ENCODE measurements around the gene SMPD4. TPM values are rescaled to one million over a fixed set of nuclear protein-coding genes. Genes with fewer than 3 reads are reported as not detected.
"Not testable (repeated sequence)": the region's sequence is repeated elsewhere in the genome, so short reads cannot be mapped to it uniquely, and the experiment has no call there.

The SMPD4 gene
- total RNA-seq, 2 experiments from 2014 or later = 65.8 to 69.4 TPM

DNA sequence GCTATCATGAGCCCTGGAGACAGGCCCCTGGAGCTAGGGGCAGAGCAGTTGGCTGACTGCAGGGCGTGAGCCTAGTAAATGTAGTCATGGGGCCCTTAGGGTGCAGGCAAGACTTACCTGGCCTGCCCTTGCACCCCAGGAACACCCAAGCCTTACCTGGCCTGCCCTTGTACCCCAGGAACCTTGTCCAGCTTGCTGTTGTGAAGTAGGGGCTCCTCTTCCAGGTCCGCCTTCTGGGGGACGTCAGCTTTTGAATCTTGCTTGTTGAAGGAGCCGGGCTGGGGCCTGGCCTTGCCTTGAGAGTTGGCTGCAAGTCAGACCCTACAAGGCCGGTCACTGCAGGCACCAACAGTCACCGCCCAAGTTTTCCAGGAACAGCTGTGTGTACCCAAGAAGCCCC is 40.4 kb downstream of the SMPD4 start:
- H3K9me3 Mint-ChIP-seq; POLR2A ChIA-PET; H3K4me1 Mint-ChIP-seq (ENCODE audit: low read depth); H3K27ac Mint-ChIP-seq; H3K4me3 Mint-ChIP-seq; H3K36me3 Mint-ChIP-seq; H3K27me3 Mint-ChIP-seq; intact Hi-C loops (cut with micrococcal nuclease); CTCF ChIA-PET: not testable (repeated sequence)
- peak; percentile 1 for DNase-seq

DNA sequence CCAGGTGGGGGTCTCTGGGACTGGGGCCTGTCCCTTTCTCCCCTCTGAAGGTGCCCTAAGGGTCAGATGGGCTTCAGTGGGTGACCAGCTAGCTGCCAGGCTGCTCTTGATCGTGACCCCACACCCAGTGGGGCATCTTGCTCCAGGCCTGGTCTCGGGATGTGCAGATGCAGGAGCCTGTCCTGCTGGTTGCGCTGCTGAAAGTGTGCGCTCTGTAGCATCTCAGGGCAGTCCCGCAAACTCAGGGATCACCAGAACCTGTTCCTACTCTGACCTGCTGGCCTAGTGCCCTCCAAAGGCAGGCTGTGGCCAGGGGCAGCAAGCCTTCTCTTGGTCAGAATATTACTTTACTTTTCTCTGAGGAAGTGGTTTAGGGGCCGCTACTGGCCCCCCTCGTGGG is 40.9 kb downstream of the SMPD4 start:
- H3K27ac Mint-ChIP-seq; H3K4me1 Mint-ChIP-seq (ENCODE audit: low read depth); H3K9me3 Mint-ChIP-seq; H3K36me3 Mint-ChIP-seq; POLR2A ChIA-PET; H3K27me3 Mint-ChIP-seq; intact Hi-C loops (cut with micrococcal nuclease); H3K4me3 Mint-ChIP-seq; DNase-seq; CTCF ChIA-PET: not testable (repeated sequence)

DNA sequence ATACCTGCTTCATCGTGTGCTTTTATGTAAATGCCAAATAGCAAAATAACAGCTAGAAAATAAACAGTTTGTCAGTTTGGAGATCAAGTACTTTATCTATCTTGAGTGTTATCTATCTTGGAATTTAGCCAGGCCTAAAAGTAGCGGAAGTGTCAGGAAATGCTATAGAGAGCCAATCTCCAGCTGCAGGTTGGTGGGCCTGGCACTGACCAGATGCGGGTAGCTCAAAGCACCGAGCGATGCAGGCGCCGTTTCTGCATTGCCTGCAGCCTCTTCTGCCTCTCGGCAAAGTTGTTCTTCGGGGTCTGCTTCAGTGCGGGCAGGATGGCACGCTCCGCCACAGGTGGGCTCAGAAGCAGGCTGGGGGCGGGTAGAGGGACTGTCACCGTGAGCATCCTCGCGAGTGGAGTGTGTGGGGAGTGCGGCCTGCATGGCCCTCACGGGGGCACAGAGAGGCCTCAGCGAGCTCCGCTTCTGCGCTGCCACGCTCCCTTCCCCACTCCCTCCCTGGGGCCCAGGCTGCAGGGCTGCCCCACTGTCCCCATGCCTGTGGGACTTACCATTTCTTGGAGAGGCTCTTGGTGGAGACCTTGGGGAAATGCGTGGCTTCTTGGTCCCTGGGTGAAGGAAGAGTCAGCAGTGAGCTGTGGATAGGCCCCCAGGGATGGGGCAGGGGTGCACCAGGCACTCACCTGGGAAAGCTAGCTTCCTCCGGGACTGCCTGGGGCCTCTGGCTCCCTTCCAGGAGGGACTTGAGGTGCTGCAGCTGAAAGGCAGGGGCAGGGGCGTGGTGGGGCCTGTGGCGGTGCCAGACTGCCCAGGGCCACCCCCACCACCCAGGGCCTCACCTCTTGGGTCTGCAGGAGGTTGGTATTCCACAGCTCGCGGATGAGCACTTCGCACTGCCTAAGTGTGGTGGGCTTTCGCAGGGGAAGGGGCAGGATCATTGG is 41.8 kb downstream of the SMPD4 start:
- H3K36me3 Mint-ChIP-seq; DNase-seq; CTCF ChIA-PET; H3K4me1 Mint-ChIP-seq (ENCODE audit: low read depth); POLR2A ChIA-PET; H3K9me3 Mint-ChIP-seq; H3K27me3 Mint-ChIP-seq; intact Hi-C loops (cut with micrococcal nuclease); H3K27ac Mint-ChIP-seq; H3K4me3 Mint-ChIP-seq: not testable (repeated sequence)

DNA sequence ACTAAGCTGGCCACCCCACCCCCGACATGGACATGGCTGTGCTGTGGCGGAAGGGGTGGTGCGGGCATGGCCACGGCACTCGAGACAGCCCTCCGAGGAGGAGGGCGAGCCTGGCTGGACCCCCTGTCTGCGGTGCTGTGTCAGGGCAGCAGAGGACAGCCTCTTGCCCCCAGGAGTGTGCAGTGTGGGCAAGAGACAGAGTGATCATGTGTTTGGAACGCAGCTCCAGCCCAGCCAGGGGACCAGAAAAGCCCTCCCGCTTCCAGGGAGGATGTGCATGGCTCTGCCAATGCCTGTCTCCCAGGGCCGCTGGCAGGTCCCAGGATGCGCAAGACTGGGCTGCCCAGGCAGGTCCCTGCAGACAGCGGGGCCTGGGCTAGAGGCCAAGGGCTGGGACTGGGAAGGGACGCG is 42.6 kb downstream of the SMPD4 start:
- intact Hi-C loops (cut with micrococcal nuclease); H3K27me3 Mint-ChIP-seq; H3K9me3 Mint-ChIP-seq; H3K4me3 Mint-ChIP-seq; H3K4me1 Mint-ChIP-seq (ENCODE audit: low read depth); H3K27ac Mint-ChIP-seq; DNase-seq; POLR2A ChIA-PET; CTCF ChIA-PET; H3K36me3 Mint-ChIP-seq: not testable (repeated sequence)

DNA sequence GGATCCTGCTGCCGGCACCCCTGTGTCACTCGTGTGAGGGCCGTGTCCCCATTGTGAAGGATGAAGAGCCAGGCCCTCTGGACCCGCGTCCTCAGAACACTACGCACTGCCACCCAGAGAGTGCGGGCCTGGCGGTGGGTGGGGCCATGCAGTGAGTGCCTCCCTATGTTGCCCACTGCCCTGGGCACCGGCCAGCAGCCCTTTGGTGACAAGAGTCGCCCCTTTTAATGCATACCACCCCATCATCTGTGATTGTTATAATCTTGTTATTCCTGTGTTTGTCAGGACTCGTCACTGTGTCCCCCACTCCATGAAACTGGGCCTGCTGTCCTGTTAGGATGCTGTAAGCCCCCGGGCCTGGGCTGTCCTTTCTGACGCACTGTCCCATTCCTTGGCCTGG is 43.1 kb downstream of the SMPD4 start:
- H3K27me3 Mint-ChIP-seq; H3K27ac Mint-ChIP-seq; H3K36me3 Mint-ChIP-seq; CTCF ChIA-PET; DNase-seq; intact Hi-C loops (cut with micrococcal nuclease); H3K9me3 Mint-ChIP-seq; POLR2A ChIA-PET; H3K4me3 Mint-ChIP-seq; H3K4me1 Mint-ChIP-seq (ENCODE audit: low read depth): not testable (repeated sequence)

DNA sequence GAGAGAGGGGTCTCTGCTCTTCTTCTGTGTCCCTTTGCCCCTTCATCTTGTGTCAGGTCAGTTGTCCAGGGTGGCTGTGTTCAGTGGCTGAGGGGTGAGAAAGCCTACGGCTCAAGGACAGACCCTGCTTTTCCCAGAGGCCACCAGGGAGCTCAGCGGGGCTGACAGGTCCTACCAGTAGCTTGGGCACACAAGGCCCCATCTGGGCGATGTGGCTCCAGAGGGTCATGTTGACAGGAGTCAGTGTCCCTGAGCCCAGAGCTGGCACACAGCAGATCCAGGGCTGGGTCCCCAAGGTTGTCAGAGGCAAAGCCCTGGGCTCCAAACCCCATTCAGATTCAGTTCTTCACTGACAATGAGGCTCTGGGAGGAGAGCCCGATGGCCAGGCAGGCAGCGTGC is 44.3 kb downstream of the SMPD4 start:
- H3K27me3 Mint-ChIP-seq; H3K27ac Mint-ChIP-seq; POLR2A ChIA-PET; H3K4me3 Mint-ChIP-seq; H3K36me3 Mint-ChIP-seq; intact Hi-C loops (cut with micrococcal nuclease); DNase-seq; H3K4me1 Mint-ChIP-seq (ENCODE audit: low read depth); H3K9me3 Mint-ChIP-seq; CTCF ChIA-PET: not testable (repeated sequence)

DNA sequence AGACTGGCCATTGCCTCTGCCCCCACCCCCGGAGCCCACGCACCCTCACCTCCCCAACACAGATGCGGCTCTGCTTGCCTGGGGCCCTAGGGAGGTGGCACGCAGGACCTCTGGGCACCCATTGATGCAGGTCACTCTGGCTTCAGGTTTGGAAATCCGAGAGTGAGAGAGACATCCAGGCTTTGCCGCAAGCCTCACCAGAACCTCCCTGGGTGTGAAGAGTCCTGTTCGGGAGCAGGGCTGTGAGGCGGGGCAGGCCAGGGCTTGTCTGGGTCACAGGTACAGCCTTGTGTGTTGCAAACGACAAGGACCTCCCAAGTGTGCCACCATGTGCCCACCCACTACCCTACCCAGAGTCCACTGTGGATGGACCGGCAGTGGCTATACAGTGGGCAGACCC is 44.9 kb downstream of the SMPD4 start:
- POLR2A ChIA-PET; H3K4me1 Mint-ChIP-seq (ENCODE audit: low read depth): not testable (repeated sequence)

DNA sequence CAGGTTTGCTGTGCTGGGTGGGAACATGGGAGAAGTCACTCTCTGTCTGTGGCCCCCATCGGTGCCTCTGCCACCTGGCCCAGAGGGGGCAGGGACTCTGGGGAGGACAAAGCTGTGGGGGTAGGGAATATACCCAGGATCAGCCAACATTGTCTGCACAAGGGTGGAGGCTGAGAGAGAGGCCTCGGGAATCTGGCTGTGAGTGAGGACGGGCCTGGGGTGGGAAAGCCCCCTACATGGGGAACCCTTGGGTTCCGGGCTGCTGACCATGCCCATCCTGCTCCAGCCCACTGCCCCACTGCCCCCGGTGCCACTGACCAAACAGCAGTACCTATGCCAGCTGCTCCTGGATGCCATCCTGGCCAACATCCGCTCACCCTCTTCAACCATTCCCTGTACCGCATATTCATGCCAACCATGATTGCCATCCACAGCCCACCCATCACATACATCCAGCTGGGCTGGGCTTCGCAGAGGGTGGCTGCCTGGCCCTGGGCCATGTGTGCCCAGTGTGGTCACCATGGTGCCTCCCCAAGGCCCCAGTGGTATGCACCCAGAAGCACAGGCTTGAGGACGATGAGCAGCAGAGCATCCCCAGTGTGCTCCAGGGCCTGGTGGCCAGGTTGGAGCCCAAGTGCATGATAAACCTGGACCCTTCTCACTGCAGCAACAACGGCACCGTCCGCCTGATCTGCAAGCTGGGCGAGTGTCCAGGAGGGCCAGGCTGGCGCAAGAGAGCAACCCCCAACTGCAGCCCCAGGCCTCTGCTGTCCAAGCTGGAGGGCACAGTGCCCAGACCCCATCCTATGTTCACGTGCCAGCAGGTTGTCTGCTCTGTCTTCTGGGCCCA is 45.5 kb downstream of the SMPD4 start:
- Mint-ChIP-seq H3K4me3 (no peak overlapping the region), H3K36me3 (no peaks in the 10 kb centered on the region), H3K4me1 (ENCODE audit: low read depth) (no peaks in the 10 kb centered on the region), H3K27ac (no peak overlapping the region), H3K9me3 (no peaks in the 10 kb centered on the region), H3K27me3 (no peaks in the 10 kb centered on the region)
- POLR2A ChIA-PET = no interaction called here
- intact Hi-C loops (cut with micrococcal nuclease) = no loop called here
- DNase-seq = no peak
- CTCF ChIA-PET = no interaction called here

More for the DNA sequence above, 44.9 kb downstream of the SMPD4 start:
- DNase-seq; H3K4me3 Mint-ChIP-seq; CTCF ChIA-PET; H3K27me3 Mint-ChIP-seq; H3K27ac Mint-ChIP-seq; H3K9me3 Mint-ChIP-seq; intact Hi-C loops (cut with micrococcal nuclease); H3K36me3 Mint-ChIP-seq: not testable (repeated sequence)

DNA sequence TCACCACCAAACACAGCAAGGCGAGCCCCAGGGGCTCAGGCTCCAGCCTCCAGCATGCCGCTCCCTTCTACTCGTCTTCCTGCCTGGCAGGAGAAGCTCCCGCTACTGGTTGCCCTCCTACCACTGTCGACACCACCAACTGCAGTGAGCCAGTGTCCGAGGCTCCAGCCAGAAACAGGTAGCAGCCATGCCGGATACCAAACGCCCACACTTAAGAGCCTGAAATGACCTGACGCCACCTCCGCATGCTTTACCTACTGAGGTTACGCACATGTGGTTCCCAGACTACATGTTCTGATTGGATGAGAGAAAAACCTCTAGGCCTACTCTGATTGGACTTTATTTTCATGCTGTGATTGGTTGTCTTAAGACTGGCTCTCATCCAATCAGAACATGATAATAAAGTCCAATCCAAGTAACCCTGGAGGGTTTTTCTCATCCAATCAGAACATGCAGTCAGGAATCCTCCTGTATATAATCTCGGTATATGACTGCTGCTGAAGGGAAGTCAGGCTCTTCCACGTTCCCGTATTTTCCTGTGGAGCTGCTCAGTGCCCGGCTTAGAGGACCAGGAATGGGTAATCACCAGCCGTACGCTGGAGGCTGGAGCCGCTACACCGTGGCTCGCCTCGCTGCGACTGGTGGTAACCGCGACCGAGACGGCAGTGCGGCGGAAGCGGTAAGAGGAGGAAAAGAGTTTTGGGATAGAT is 52.1 kb downstream of the SMPD4 start, which contains the start of gene POTEF:
Gene POTEF, minus strand, starts transcription at position 103 of the 710 bp plus-strand sequence. CDS start 8,707 bp downstream, outside the sequence.
- H3K27ac Mint-ChIP-seq; intact Hi-C loops (cut with micrococcal nuclease); POLR2A ChIA-PET; H3K4me3 Mint-ChIP-seq; H3K36me3 Mint-ChIP-seq; DNase-seq; CTCF ChIA-PET; H3K27me3 Mint-ChIP-seq; H3K4me1 Mint-ChIP-seq (ENCODE audit: low read depth); H3K9me3 Mint-ChIP-seq: not testable (repeated sequence)

DNA sequence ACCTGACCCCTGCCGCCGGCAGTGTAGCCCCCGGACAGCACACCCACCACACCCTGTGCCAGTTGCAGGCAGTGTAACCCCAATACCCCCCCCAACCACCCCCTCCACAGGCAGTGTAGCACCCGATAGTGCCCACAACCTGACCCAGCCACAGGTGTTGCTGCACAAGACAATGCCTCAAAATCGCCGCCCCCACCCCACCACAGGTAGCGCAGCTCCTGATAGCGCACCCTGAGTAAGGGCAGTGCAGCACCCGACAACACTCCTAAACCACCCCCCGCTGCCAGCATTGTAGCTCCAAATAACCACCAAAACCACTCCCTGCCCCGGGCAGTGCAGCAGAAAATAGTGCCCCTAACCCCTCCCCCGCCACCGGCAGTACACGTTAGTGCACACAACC is 52.9 kb downstream of the SMPD4 start:
- CTCF ChIA-PET; H3K27me3 Mint-ChIP-seq; H3K9me3 Mint-ChIP-seq; H3K36me3 Mint-ChIP-seq; DNase-seq; POLR2A ChIA-PET; H3K4me1 Mint-ChIP-seq (ENCODE audit: low read depth); intact Hi-C loops (cut with micrococcal nuclease); H3K4me3 Mint-ChIP-seq; H3K27ac Mint-ChIP-seq: not testable (repeated sequence)

DNA sequence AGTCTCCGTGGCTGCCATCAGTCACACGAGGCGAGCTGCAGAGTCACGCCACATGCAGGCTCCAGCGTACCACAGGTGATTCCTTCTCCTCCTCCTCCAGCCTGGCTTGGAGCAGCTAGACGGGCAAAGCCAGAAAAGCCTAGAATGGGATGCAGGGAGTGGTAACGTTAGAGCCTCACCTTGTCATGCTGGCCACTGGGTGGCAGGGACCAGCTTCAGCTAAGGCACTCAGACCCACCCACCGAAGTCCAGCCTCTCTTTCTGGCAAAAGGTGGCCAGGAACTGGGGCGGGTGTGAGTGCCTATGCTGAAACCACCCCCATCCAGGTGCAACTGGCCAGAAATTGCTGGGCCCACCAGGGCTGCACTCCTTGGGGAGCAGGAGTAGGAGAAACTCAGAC is 53.7 kb downstream of the SMPD4 start:
- H3K4me3 Mint-ChIP-seq; intact Hi-C loops (cut with micrococcal nuclease); H3K4me1 Mint-ChIP-seq (ENCODE audit: low read depth); CTCF ChIA-PET; POLR2A ChIA-PET; H3K36me3 Mint-ChIP-seq; H3K27ac Mint-ChIP-seq; DNase-seq; H3K9me3 Mint-ChIP-seq; H3K27me3 Mint-ChIP-seq: not testable (repeated sequence)

DNA sequence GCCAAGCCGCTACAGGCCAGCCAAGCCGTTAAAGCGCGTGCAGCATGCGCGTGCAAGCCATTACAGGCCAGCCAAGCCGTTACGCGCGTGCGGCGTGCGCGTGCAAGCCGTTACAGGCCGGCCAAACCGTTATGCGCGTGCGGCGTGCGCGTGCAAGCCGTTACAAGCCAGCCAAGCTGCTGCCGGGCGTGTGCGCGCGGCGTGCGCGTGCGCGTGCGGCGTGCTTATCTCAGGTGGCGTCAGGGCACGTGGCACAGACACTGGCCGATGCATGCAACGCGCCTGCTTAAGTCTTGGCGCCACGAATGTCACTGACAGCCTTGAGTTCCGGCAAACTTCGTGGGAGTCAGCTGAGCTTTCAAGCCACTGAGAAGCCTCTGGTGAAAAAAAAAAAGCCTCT is 60.5 kb downstream of the SMPD4 start:
- POLR2A ChIA-PET; intact Hi-C loops (cut with micrococcal nuclease); H3K27me3 Mint-ChIP-seq; H3K27ac Mint-ChIP-seq; H3K4me1 Mint-ChIP-seq (ENCODE audit: low read depth); DNase-seq; H3K36me3 Mint-ChIP-seq; H3K9me3 Mint-ChIP-seq; CTCF ChIA-PET; H3K4me3 Mint-ChIP-seq: not testable (repeated sequence)
